Neural cell (in vitro differentiated cells): ENCODE results near the gene TNFRSF8. TPM values are rescaled to one million over a fixed set of nuclear protein-coding genes. Genes with fewer than 3 reads are reported as not detected.

ENCODE experiments used
- H2AFZ ChIP-seq: fragments of 200-600, 300-800 bp; sonication (generic), shearing (Covaris generic); 2 replicates; pipeline ENCODE4 v1.6.0; 2014; ENCODE audit warnings: low read depth, mild to moderate bottlenecking, antibody characterized with exemption, low read length, moderate library complexity
- H3F3A ChIP-seq: fragments of 200-600 bp; shearing (Covaris generic); 2 replicates; pipeline ENCODE4 v1.6.1; 2016; ENCODE audit warnings: mild to moderate bottlenecking, moderate library complexity, mixed read lengths, antibody characterized with exemption, low read length; ENCODE audit not compliant: insufficient read depth, poor library complexity, severe bottlenecking
- H3K27ac ChIP-seq: fragments of 200-600, 300-800 bp; sonication (generic), shearing (Covaris generic); 2 replicates; pipeline ENCODE4 v1.5.1; 2014; ENCODE audit warnings: mild to moderate bottlenecking, low read length, moderate library complexity
- H3K27me3 ChIP-seq: fragments of 300-800, 200-600 bp; sonication (generic), shearing (Covaris generic); 2 replicates; pipeline ENCODE4 v1.6.0; 2014; ENCODE audit warnings: mild to moderate bottlenecking, low read depth, low read length, moderate library complexity; ENCODE audit not compliant: insufficient read depth
- H3K36me3 ChIP-seq: fragments of 300-800, 200-600 bp; sonication (generic), shearing (Covaris generic); 2 replicates; pipeline ENCODE4 v1.5.1; 2014; ENCODE audit warnings: mild to moderate bottlenecking, antibody characterized with exemption, low read length, moderate library complexity; ENCODE audit not compliant: insufficient read depth
- H3K4me2 ChIP-seq: fragments of 300-800, 200-600 bp; sonication (generic), shearing (Covaris generic); 2 replicates; pipeline ENCODE4 v1.6.0; 2014; ENCODE audit warnings: mild to moderate bottlenecking, low read length
- H3K4me3 ChIP-seq: fragments of 300-800, 200-600 bp; sonication (generic), shearing (Covaris generic); 2 replicates; pipeline ENCODE4 v1.5.1; 2014; ENCODE audit warnings: mild to moderate bottlenecking, low read length, moderate library complexity
- H3K79me2 ChIP-seq: fragments of 200-600 bp; shearing (Covaris generic); replicated peaks from 2 replicates; pipeline ENCODE4 v1.6.0; 2014; ENCODE audit warnings: mild to moderate bottlenecking, low read length, moderate library complexity; ENCODE audit not compliant: insufficient read depth
- H3K9ac ChIP-seq: fragments of 300-800, 200-600 bp; sonication (generic), shearing (Covaris generic); 2 replicates; pipeline ENCODE4 v1.6.1; 2016; ENCODE audit warnings: mild to moderate bottlenecking, low read length, mixed read lengths
- H3K9me2 ChIP-seq: fragments of 200-600 bp; shearing (Covaris generic); 2 replicates; pipeline ENCODE4 v1.6.1; 2016; ENCODE audit warnings: mild to moderate bottlenecking, low read length, mixed read lengths; ENCODE audit not compliant: insufficient read depth
- H3K9me3 ChIP-seq: fragments of 200-600, 300-800 bp; sonication (generic), shearing (Covaris generic); 2 replicates; pipeline ENCODE4 v1.6.1; 2016; ENCODE audit warnings: mild to moderate bottlenecking, mixed run types, low read length, moderate library complexity, mixed read lengths
- H4K20me1 ChIP-seq: fragments of 200-600 bp; shearing (Covaris generic); 2 replicates; pipeline ENCODE4 v1.6.1; 2016; ENCODE audit warnings: mild to moderate bottlenecking, mixed run types; ENCODE audit not compliant: insufficient read depth
- EP300 ChIP-seq: fragments of 450-650 bp; conservative IDR thresholded peaks from 2 replicates; pipeline ENCODE4 v1.6.1; 2014; ENCODE audit warnings: antibody characterized with exemption, mild to moderate bottlenecking, moderate library complexity; ENCODE audit not compliant: poor library complexity, severe bottlenecking
- EZH2 ChIP-seq: fragments of 200-600, 300-800 bp; shearing (Covaris generic), sonication (generic); IDR thresholded peaks from 2 replicates; pipeline ENCODE4 v1.6.1; 2014; ENCODE audit warnings: antibody characterized with exemption, low read length, borderline replicate concordance, mild to moderate bottlenecking; ENCODE audit not compliant: insufficient read depth, poor library complexity, severe bottlenecking
- MXI1 ChIP-seq: fragments of 450-650 bp; conservative IDR thresholded peaks from 2 replicates; pipeline ENCODE4 v1.6.1; 2014; ENCODE audit warnings: antibody characterized with exemption, mild to moderate bottlenecking; ENCODE audit not compliant: poor library complexity, severe bottlenecking
- POLR2AphosphoS5 ChIP-seq: IDR thresholded peaks from 2 replicates; pipeline ENCODE4 v1.6.1; 2012
- RAD21 ChIP-seq: fragments of 450-650 bp; conservative IDR thresholded peaks from 2 replicates; pipeline ENCODE4 v1.6.1; 2014; ENCODE audit warnings: antibody characterized with exemption, mild to moderate bottlenecking, moderate library complexity
- SMC3 ChIP-seq: fragments of 450-650 bp; conservative IDR thresholded peaks from 2 replicates; pipeline ENCODE4 v1.6.1; 2014; ENCODE audit warnings: antibody characterized with exemption, mild to moderate bottlenecking, moderate library complexity; ENCODE audit not compliant: poor library complexity
- TAF1 ChIP-seq: IDR thresholded peaks from 2 replicates; pipeline ENCODE4 v1.6.1; 2012; ENCODE audit warnings: low read depth
- polyA plus RNA-seq: library from polyadenylated mRNA; depleted of rRNA; stranded (reverse); fragments of >200 nt; gene quantifications from 2 replicates; pipeline ENCODE4 v1.2.3, GENCODE V29; 2014
- TF ChIP-seq, protein P1 (sequence below): fragments of 450-650 bp; IDR thresholded peaks from 2 replicates; pipeline ENCODE4 v1.5.1; 2014; ENCODE audit warnings: antibody characterized with exemption, mild to moderate bottlenecking, moderate library complexity; ENCODE audit not compliant: poor library complexity, severe bottlenecking
- TF ChIP-seq, protein P2 (sequence below): IDR thresholded peaks from 2 replicates; pipeline ENCODE4 v1.6.1; 2012; ENCODE audit warnings: borderline replicate concordance

Gene TNFRSF8
- polyA plus RNA-seq, 1 donor from 2014 or later, result not detected

DNA sequence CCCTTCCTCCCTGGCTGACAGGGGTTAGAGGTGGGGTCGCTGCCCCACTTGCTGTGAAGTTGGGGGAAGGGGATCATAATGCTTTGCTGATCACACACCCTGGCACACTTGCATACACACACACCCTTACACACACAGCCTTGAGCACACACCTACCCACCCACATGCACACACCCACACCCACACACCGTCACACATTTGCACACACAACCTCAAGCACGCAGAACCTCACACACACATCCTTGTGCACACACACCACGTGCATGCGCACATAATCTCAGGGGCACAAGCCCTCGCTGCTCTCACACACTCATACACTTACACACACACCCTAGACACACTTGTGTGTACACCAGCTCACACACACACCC is 16.4 kb upstream of the TNFRSF8 start:
- H3K4me2 ChIP-seq, result no peak overlapping the region
- H3K9ac ChIP-seq, result no peak overlapping the region
- no peak overlapping the region for H3K4me3 ChIP-seq
- no peak overlapping the region for H2AFZ ChIP-seq
- H3K9me2 ChIP-seq, result no peaks in the 10 kb centered on the region
- no peaks in the 10 kb centered on the region for H3K79me2 ChIP-seq
- TF ChIP-seq, protein P1, sequence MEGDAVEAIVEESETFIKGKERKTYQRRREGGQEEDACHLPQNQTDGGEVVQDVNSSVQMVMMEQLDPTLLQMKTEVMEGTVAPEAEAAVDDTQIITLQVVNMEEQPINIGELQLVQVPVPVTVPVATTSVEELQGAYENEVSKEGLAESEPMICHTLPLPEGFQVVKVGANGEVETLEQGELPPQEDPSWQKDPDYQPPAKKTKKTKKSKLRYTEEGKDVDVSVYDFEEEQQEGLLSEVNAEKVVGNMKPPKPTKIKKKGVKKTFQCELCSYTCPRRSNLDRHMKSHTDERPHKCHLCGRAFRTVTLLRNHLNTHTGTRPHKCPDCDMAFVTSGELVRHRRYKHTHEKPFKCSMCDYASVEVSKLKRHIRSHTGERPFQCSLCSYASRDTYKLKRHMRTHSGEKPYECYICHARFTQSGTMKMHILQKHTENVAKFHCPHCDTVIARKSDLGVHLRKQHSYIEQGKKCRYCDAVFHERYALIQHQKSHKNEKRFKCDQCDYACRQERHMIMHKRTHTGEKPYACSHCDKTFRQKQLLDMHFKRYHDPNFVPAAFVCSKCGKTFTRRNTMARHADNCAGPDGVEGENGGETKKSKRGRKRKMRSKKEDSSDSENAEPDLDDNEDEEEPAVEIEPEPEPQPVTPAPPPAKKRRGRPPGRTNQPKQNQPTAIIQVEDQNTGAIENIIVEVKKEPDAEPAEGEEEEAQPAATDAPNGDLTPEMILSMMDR, result no peak
- TF ChIP-seq POLR2AphosphoS5 (no peak), TAF1 (no peak), MXI1 (no peak), RAD21 (no peak), SMC3 (no peak), EP300 (no peak), EZH2 (no peak)
- TF ChIP-seq, protein P2, sequence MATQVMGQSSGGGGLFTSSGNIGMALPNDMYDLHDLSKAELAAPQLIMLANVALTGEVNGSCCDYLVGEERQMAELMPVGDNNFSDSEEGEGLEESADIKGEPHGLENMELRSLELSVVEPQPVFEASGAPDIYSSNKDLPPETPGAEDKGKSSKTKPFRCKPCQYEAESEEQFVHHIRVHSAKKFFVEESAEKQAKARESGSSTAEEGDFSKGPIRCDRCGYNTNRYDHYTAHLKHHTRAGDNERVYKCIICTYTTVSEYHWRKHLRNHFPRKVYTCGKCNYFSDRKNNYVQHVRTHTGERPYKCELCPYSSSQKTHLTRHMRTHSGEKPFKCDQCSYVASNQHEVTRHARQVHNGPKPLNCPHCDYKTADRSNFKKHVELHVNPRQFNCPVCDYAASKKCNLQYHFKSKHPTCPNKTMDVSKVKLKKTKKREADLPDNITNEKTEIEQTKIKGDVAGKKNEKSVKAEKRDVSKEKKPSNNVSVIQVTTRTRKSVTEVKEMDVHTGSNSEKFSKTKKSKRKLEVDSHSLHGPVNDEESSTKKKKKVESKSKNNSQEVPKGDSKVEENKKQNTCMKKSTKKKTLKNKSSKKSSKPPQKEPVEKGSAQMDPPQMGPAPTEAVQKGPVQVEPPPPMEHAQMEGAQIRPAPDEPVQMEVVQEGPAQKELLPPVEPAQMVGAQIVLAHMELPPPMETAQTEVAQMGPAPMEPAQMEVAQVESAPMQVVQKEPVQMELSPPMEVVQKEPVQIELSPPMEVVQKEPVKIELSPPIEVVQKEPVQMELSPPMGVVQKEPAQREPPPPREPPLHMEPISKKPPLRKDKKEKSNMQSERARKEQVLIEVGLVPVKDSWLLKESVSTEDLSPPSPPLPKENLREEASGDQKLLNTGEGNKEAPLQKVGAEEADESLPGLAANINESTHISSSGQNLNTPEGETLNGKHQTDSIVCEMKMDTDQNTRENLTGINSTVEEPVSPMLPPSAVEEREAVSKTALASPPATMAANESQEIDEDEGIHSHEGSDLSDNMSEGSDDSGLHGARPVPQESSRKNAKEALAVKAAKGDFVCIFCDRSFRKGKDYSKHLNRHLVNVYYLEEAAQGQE, result no peak
- H3F3A ChIP-seq, result no peaks in the 10 kb centered on the region
- no peaks in the 10 kb centered on the region for H3K27me3 ChIP-seq
- H3K9me3 ChIP-seq, result no peaks in the 10 kb centered on the region
- no peak overlapping the region for H3K27ac ChIP-seq
- no peaks in the 10 kb centered on the region for H4K20me1 ChIP-seq
- no peaks in the 10 kb centered on the region for H3K36me3 ChIP-seq

DNA sequence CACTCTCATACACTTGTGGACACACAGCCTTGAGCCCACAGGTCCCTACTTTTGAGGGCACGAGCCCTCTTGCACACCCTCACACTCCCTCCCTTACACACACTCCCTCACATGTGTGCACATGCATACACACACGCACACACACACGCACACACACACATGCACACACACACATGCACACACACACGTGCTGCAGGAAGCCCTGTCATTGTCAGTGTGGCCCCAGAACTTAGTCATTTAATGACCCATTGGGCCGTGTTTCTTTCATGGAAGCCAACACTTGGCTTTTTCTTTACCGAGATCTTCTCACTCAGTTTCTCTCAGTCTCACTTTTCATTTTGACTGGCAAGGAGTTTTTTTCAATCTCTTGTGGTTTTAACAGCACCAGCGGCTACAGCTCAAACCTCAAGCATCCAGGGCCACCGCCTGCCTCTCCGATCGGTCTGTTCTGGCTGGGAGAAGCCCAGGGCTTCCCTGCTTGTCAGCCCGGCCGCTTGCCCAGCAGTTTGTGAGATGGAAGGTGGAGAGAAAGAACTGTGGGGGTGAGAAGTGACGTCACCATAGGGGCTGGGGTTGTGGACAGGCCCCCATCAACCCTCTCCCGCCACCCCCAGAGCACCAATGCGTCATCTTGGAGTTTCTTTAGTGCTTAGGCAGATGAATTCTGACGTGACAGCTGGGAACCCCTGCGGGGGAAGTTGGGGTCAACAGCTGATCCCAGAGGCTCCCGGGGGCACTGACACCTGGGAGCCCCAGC is 15.8 kb upstream of the TNFRSF8 start:
- no peaks in the 10 kb centered on the region for H3K9me3 ChIP-seq
- no peaks in the 10 kb centered on the region for H3K9me2 ChIP-seq
- no peaks in the 10 kb centered on the region for H3K79me2 ChIP-seq
- no peak overlapping the region for H3K27ac ChIP-seq
- no peaks in the 10 kb centered on the region for H3K36me3 ChIP-seq
- H2AFZ ChIP-seq, result no peak overlapping the region
- no peaks in the 10 kb centered on the region for H4K20me1 ChIP-seq
- H3K9ac ChIP-seq, result no peak overlapping the region
- TF ChIP-seq, protein P1, result no peak
- no peak for TF ChIP-seq MXI1
- TF ChIP-seq, protein P2, result no peak
- no peak for TF ChIP-seq TAF1
- no peak for TF ChIP-seq POLR2AphosphoS5
- no peak for TF ChIP-seq RAD21
- TF ChIP-seq SMC3, result no peak
- TF ChIP-seq EP300, result no peak
- no peak for TF ChIP-seq EZH2
- H3K27me3 ChIP-seq, result no peaks in the 10 kb centered on the region
- H3K4me2 ChIP-seq, result no peak overlapping the region
- H3F3A ChIP-seq, result no peaks in the 10 kb centered on the region
- no peak overlapping the region for H3K4me3 ChIP-seq
